MM.1S (cell line): ENCODE data around the gene ARRB2.

Experiments used
- DNase-seq: peaks from one replicate; pipeline ENCODE4 v3.0.0-alpha.2; 2015
- H2AFZ ChIP-seq: fragments of 300-600 bp; sonication (generic); 2 replicates; pipeline ENCODE4 v1.6.0; 2016; ENCODE audit warnings: antibody characterized with exemption, low read length
- H3F3A ChIP-seq: fragments of 300-600 bp; sonication (generic); 2 replicates; pipeline ENCODE4 v1.6.1; 2016; ENCODE audit warnings: mild to moderate bottlenecking, antibody characterized with exemption, low read length, moderate library complexity, mixed read lengths; ENCODE audit not compliant: insufficient read depth
- H3K27ac ChIP-seq: fragments of 300-600 bp; sonication (generic); 2 replicates; pipeline ENCODE4 v1.5.1; 2016; ENCODE audit warnings: mild to moderate bottlenecking, low read length
- H3K27me3 ChIP-seq: fragments of 300-600 bp; sonication (generic); replicated peaks from 2 replicates; pipeline ENCODE4 v1.6.0; 2016; ENCODE audit warnings: low read length; ENCODE audit not compliant: insufficient read depth
- H3K36me3 ChIP-seq: fragments of 300-600 bp; sonication (generic); replicated peaks from 2 replicates; pipeline ENCODE4 v1.6.1; 2016; ENCODE audit warnings: mild to moderate bottlenecking, low read length, mixed read lengths; ENCODE audit not compliant: insufficient read depth
- H3K4me1 ChIP-seq: fragments of 300-600 bp; sonication (generic); 2 replicates; pipeline ENCODE4 v1.6.1; 2016; ENCODE audit warnings: low read length, mixed read lengths
- H3K4me2 ChIP-seq: fragments of 300-600 bp; sonication (generic); 2 replicates; pipeline ENCODE4 v1.6.0; 2016; ENCODE audit warnings: low read depth, low read length
- H3K4me3 ChIP-seq: fragments of 300-600 bp; sonication (generic); 2 replicates; pipeline ENCODE4 v1.5.1; 2016; ENCODE audit warnings: low read length, mixed read lengths
- H3K79me2 ChIP-seq: fragments of 300-600 bp; sonication (generic); 2 replicates; pipeline ENCODE4 v1.6.1; 2016; ENCODE audit warnings: mixed run types, low read length, mixed read lengths
- H3K9ac ChIP-seq: fragments of 300-600 bp; sonication (generic); 2 replicates; pipeline ENCODE4 v1.6.1; 2016; ENCODE audit warnings: low read length, mixed read lengths
- H3K9me2 ChIP-seq: fragments of 300-600 bp; sonication (generic); replicated peaks from 2 replicates; pipeline ENCODE4 v1.6.1; 2016; ENCODE audit warnings: mild to moderate bottlenecking, low read length, mixed read lengths; ENCODE audit not compliant: insufficient read depth
- H3K9me3 ChIP-seq: fragments of 300-600 bp; sonication (generic); replicated peaks from 2 replicates; pipeline ENCODE4 v1.6.1; 2016; ENCODE audit warnings: mild to moderate bottlenecking, low read length, mixed read lengths; ENCODE audit not compliant: insufficient read depth
- H4K20me1 ChIP-seq: fragments of 300-600 bp; sonication (generic); 2 replicates; pipeline ENCODE4 v1.6.1; 2016; ENCODE audit warnings: mild to moderate bottlenecking, low read length, moderate library complexity, mixed read lengths; ENCODE audit not compliant: insufficient read depth
- CTCF ChIP-seq: fragments of 300-600 bp; sonication (generic); IDR thresholded peaks from 2 replicates; pipeline ENCODE4 v1.5.1; 2016; ENCODE audit warnings: antibody characterized with exemption, low read length, mixed read lengths
- EZH2 ChIP-seq: fragments of 300-600 bp; sonication (generic); optimal IDR thresholded peaks from 2 replicates; pipeline ENCODE3; 2017; ENCODE audit warnings: low read depth, mild to moderate bottlenecking, antibody characterized with exemption, low read length, mixed read lengths
- EZH2phosphoT487 ChIP-seq: fragments of 300-600 bp; sonication (generic); IDR thresholded peaks from 2 replicates; pipeline ENCODE4 v1.6.1; 2018; ENCODE audit warnings: antibody characterized with exemption, low read length

The ARRB2 gene

DNA sequence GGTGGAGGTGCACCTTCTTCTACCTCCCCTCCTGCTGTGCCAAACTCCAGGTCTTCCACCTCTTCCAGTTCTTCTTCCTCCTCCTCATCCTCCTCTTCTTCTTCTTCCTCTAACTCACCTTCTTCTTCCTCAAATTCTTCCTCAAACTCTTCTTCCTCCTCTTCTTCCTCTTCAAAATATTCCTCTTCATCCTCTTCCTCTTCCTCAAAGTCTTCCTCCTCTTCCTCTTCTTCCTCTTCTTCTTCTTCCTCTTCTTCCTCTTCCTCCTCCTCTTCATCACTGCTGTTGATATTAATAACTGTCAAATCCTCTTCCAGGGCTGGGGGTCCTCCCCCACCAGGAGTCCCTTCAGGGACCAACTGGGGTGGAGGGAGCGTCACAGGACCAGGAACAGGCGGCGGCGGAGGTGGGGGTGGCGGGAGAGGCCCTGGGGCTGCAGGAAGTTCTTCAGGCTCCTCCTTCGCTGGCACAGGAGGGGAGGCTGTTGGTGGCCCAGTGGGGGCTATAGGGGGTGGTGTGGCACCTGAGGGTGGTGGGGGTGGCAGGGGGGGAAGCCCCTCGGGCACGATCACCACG, 38.3 kb upstream of the ARRB2 start:
- H3K9ac ChIP-seq, result no peak overlapping the region
- no peaks in the 10 kb centered on the region for H3K9me3 ChIP-seq
- no peak overlapping the region for H3K4me3 ChIP-seq
- no peaks in the 10 kb centered on the region for H3F3A ChIP-seq
- TF ChIP-seq EZH2phosphoT487 (no peak), CTCF (no peak), EZH2 (no peak)
- no peaks in the 10 kb centered on the region for H3K9me2 ChIP-seq
- H3K79me2 ChIP-seq, result no peaks in the 10 kb centered on the region
- no peak overlapping the region for H3K27ac ChIP-seq
- no peaks in the 10 kb centered on the region for H4K20me1 ChIP-seq
- H3K4me2 ChIP-seq, result no peak overlapping the region
- H3K4me1 ChIP-seq, result no peaks in the 10 kb centered on the region
- H3K36me3 ChIP-seq, result peaks cover under 1% of the 10 kb centered on the region; the same call in 1 of the 2 replicates
- no peaks in the 10 kb centered on the region for H3K27me3 ChIP-seq
- DNase-seq, result no peak
- H2AFZ ChIP-seq, result no peak overlapping the region

GRCh38 chr17:4672751-4673150, 37.7 kb upstream of the ARRB2 start:
- H4K20me1 ChIP-seq, result no peaks in the 10 kb centered on the region
- no peaks in the 10 kb centered on the region for H3K27me3 ChIP-seq
- no peak overlapping the region for H3K4me2 ChIP-seq
- H3K4me3 ChIP-seq, result no peak overlapping the region
- H3K4me1 ChIP-seq, result no peaks in the 10 kb centered on the region
- H3K36me3 ChIP-seq, result peaks cover 4% of the 10 kb centered on the region; the same call in 1 of the 2 replicates
- no peak overlapping the region for H3K27ac ChIP-seq
- DNase-seq, result no peak
- no peaks in the 10 kb centered on the region for H3F3A ChIP-seq
- H3K9ac ChIP-seq, result no peak overlapping the region
- no peaks in the 10 kb centered on the region for H3K9me3 ChIP-seq
- no peaks in the 10 kb centered on the region for H3K79me2 ChIP-seq
- TF ChIP-seq EZH2phosphoT487, result no peak
- H3K9me2 ChIP-seq, result no peaks in the 10 kb centered on the region
- H2AFZ ChIP-seq, result no peak overlapping the region

DNA sequence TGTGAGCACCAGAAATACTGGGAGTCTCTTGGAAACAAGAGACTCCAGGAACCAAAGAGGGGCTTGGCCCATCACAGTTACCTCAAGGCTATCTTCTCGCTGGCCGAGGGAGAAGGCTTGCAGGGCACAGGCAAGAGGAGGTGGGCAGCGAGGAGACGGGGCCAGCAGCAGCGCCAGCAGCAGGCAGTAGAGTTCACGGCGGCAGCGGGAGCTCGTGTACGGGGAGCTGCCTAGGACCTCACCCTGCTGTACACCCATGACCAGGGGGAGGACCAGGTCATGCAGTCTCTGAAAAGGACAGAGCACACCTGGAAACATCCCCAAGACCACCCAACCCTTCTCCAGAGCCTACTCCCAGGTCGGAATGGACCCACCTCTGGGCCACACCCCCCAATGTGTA, 37.3 kb upstream of the ARRB2 start:
- H3K27me3 ChIP-seq, result no peaks in the 10 kb centered on the region
- no peaks in the 10 kb centered on the region for H3F3A ChIP-seq
- no peak overlapping the region for H2AFZ ChIP-seq
- no peak for DNase-seq
- no peaks in the 10 kb centered on the region for H3K79me2 ChIP-seq
- H3K27ac ChIP-seq, result no peak overlapping the region
- no peak overlapping the region for H3K4me2 ChIP-seq
- no peaks in the 10 kb centered on the region for H3K9me3 ChIP-seq
- no peak for TF ChIP-seq CTCF
- no peak for TF ChIP-seq EZH2
- TF ChIP-seq EZH2phosphoT487, result no peak
- peaks cover 4% of the 10 kb centered on the region; the same call in 1 of the 2 replicates for H3K36me3 ChIP-seq
- H3K4me1 ChIP-seq, result no peaks in the 10 kb centered on the region
- H3K9ac ChIP-seq, result no peak overlapping the region
- no peaks in the 10 kb centered on the region for H3K9me2 ChIP-seq
- no peak overlapping the region for H3K4me3 ChIP-seq
- H4K20me1 ChIP-seq, result no peaks in the 10 kb centered on the region

DNA sequence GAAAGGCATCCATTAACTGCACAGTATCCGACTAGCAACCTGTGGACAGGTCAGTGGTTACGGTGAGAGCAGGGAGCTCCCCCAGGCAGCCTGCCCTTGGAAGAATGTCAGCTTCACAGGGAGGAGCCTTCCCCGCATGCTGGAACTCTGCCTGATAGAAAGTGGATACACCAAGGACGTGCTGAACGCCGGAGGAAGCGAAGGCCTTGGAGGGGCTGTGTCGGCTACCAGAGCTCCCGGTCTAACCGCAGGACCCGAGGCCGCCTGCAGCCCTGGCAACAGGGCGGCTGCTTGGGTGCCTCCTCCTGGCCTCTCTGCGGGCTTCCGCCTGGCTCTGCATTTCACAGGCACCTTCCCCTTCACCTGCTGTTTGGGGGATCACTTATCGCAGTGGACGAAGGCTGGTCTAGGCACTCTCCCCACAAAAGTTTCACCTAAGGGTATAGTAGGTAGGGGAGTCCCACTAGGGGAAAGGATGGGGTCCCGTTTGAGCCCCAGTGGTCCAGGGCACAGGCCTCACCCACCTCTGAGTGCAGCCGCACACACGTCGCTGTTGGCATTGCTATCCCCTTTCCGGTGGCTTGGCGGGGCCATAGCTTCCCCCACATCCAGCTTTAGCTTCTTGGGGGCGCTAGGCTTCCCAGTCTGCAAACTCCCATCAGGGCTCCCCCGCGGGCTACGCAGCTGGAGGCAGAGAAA, 36.3 kb upstream of the ARRB2 start:
- H3F3A ChIP-seq, result no peaks in the 10 kb centered on the region
- no peaks in the 10 kb centered on the region for H3K9me2 ChIP-seq
- no peak overlapping the region for H3K9ac ChIP-seq
- no peaks in the 10 kb centered on the region for H3K4me1 ChIP-seq
- no peak overlapping the region for H3K4me3 ChIP-seq
- TF ChIP-seq EZH2 (no peak), EZH2phosphoT487 (no peak), CTCF (no peak)
- H3K79me2 ChIP-seq, result no peaks in the 10 kb centered on the region
- no peaks in the 10 kb centered on the region for H3K27me3 ChIP-seq
- no peaks in the 10 kb centered on the region for H3K9me3 ChIP-seq
- peaks cover 4% of the 10 kb centered on the region; the same call in 1 of the 2 replicates for H3K36me3 ChIP-seq
- no peak overlapping the region for H3K4me2 ChIP-seq
- no peak for DNase-seq
- H4K20me1 ChIP-seq, result no peaks in the 10 kb centered on the region
- no peak overlapping the region for H3K27ac ChIP-seq
- no peak overlapping the region for H2AFZ ChIP-seq
